ENCODE data around the gene MFF.
"Not testable (repeated sequence)": the region's sequence is repeated elsewhere in the genome, so short reads cannot be mapped to it uniquely, and the experiment has no call there.

MFF gene

DNA sequence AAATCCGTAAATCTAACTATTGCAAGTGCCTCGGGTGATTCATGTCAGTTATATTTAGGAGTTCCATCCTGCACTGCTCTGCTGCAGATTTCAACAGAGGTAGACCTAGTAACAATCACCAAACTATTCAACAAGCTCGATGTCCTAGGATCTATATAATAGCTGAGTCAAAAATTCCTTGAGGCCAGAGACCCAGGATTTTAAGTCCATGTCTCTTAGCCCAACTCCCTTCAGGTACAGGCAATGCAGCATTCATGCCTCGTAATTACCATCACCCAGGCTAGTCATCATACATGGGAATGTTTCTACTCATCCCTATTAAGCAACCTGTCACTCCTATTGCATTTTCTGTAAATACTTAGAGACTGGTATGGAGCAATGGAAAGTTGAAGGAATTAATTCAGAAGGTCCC, 53.3 kb downstream of the MFF start:
- DNase-seq: no peak

DNA sequence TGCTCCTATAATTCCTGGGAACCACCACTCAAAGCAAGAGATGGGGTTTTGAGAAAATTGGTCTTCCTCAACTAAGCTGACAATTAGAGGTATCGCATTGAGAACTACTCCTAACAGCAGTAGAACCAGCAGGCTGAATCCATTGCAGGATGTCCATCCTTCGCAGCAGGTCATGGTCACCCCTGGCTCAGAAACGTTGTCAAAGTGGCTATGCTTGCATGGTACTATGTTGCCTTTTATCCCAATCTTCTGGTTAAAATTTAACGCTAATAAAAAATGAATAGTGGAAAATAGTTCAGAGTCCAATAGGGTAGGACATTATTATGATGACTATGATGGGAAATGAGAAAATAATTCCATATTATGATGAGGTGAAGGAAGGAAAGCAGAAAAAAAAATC, 54.0 kb downstream of the MFF start, which contains the start of gene TM4SF20:
TM4SF20 (minus strand) TSS at position 212 of the 400 bp plus-strand sequence; CDS start at position 174, 38 bp downstream.
- no peak for DNase-seq

DNA sequence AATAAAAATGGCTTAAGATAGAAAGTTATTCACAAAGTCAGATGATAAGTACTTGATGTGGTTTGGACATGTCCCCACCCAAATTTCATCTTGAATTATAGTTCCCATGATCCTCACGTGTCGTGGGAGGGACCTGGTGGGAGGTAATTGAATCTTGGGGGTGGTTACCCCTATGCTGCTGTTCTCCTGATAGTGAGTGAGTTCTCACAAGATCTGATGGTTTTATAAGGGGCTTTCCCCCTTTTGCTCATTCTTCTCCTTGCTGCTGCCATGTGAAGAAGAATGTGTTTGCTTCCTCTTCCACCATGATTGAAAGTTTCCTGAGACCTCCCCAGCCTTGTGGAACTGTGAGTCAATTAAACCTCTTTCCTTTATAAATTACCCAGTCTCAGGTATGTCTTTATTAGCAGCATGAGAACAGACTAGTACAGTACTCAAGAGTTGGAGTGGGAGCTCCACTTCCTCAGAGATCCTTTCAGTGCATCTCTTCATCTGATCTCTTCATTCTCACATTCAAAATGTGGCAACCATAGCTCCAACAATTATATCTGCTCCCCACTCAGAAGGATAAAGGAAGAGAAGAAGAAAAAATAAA, 57.3 kb downstream of the MFF start:
- not testable (repeated sequence) for DNase-seq

DNA sequence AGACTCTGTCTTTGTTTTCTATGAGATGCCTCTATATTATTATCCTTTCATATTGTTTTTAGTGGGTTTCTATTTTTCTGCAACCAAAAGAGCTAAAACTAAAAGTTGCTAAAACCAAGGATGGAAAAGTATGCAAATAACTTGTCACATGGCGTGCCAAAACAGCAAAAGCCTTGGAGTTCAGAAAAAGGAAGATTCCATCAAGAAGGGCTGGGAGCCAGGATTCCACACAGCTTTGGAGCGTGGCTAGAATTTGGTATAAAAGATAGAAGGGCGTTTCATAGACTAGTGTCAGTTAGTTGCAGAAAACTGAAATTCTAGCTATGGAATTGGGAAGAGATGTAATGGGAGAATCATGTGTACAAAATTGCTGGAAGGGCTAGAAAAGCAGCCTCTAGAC, 58.6 kb downstream of the MFF start:
- no peak for DNase-seq

DNA sequence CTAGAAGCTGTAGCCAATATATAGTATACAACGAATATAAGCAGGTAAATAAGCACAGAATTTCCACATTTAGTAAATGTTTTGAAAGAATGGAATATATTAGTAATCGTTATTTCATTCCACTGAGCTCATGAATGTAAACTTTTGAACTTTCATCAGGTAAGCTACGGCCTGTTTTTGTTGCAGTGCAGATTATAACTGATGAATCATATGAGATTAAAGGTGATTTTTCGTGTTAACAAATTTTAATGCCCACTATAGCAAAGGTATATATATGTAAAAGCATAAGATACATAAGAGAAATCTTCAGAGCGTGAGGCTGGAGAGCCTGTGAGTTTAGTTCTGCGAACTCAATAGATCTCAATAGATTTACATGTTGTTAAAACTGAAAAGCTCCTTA, 61.6 kb downstream of the MFF start:
- DNase-seq: no peak

DNA sequence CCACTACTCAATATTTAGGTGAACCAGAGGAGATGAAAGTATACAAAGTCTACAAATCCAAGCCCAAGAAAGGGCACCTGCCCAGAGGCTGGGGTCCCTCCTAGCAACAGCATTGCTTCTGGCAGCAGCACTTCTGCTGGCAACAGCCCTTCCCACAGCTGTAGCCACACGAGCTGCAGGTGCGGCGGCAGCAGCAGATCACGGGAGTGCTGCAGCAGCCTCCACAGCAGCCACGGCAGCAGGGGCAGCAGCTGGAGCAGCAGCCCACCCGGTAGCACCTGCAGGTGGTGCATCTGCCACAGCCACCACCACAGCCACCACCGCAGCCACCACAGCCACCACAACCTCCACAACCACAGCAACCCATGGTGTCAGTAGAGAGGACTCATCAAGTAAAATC, 62.5 kb downstream of the MFF start, which contains the start of gene SCYGR1:
SCYGR1 (minus strand) TSS at position 367 of the 400 bp plus-strand sequence; CDS start at position 367, 0 bp downstream.
- DNase-seq: not testable (repeated sequence)

DNA sequence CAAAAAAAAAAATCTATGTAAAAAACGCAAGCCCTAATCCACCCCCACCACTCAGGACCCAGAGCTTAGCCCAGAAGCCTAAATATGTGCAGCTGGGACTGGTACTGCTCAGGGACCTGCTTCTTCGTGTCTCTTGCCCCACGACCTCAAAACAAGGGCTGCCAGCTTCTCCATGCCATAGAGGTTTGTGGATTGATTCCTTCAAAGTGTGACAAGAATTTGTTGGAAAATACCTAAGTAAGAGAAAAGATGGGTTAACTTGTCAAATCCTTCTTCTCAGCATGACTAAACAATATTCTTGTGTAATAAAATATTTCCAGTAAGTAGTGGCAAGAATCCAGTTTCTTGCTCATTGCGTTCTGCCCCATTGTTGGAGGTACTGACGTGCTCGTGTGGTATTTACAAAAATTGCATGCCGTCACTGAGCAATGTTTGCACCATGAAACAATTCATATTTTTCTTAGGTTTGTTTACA, 63.5 kb downstream of the MFF start:
- no peak for DNase-seq

DNA sequence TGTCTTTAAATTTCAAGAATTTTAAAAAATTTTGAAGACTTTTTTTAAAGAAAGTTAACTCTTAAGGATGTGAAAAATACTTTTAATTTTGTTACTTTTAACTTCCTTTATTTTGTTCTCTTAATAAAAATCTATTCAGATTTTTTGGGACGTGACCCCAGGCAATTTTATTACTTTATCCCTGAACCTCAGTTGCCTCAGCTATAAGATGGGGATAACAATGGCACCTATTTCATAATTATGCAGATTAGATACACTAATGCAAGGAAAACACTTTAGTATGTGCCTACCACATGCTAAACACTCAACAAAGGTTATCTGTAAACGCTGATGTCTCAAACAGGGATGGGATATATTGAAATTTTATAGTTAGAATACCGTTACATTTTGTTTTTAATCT, 64.2 kb downstream of the MFF start:
- no peak for DNase-seq

DNA sequence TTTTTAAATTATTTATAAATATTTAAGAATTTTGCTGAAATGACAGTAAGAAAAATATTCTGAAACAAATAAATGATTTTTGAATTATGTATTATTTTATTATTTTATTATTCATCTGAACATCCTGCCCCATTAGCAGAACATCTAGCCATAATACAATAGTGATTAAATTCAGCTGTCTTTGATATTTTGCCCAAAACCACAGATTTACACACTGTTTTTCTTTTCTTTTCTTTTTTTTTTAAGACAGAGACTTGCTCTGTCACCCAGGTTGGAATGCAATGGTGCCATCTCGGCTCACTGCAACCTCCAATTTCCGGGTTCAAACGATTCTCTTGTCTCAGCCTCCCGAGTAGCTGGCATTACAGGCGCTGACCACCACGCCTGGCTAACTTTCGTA, 64.6 kb downstream of the MFF start:
- no peak for DNase-seq

DNA sequence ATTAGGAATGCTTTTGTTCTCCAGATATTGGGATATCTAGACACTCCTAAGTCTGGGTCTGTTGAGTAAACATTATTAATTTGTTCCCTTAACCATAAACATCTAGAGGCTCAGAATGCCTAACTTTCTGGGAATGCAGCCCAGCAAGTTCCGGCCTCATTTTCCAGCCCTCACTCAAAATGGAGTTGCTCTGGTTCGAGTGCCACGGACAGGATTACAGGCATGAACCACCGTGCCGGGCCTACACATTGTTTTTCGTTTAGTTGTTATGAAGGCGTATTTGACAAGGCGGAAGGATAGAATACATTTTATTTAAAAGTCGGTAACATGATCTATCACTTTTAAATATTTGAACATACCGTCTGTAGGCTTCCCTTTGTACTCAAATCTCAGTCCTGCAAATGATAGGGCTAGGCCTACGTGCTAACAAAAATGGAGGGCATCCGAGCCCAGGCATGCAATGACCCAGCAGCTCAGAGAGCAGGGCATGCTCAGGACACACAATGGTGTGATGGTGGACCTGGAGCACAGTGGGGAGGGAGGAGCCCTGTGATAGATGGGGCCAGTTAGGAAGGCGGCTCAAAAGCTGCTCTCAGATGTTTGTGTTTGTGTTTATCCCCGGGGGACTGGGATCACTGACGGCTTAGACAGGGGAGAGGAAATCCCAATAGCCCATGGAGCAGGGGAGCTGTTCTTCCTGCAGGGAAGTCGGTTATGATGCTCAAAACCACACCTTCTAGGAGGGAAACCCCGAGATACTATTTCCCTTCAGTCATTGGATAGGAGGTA, 65.6 kb downstream of the MFF start:
- DNase-seq: no peak

DNA sequence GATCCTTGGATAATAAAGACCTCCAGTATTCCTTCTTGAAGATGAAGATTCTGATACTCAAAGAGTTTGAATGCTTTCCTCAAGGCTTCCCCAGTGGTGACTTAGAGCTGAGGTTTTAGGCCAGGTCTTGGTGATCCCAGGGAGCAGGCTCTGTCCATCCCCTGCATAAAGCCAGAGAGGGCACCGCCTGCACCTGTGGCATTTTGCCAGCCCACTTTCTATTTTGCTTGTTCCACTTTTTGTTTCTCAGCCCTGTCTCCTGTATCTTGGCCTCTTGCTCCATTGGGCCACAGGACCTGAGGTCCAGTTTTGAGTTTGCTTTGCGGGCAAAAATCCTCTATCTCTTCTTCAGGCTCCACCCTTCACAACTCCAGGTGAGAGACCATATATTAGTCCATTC, 69.3 kb downstream of the MFF start:
- no peak for DNase-seq

DNA sequence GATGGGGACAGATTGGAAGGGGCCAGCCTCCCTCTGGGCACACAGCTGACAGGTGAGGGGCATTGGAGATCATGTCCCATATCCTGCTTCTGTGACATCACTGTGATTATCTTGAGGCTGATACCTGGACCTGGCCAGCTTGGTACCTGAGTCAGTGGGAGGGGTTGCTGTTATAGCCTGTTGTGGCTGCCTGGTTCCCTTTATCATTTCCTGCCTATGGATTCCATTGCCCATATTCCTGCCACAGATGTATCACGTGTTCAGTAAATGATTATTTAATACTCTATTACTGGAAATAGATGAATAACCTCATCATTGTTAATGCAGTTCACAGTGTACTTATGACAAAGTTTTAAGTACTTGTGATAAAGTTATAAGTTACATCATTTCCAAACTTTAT, 70.5 kb downstream of the MFF start:
- DNase-seq: no peak

DNA sequence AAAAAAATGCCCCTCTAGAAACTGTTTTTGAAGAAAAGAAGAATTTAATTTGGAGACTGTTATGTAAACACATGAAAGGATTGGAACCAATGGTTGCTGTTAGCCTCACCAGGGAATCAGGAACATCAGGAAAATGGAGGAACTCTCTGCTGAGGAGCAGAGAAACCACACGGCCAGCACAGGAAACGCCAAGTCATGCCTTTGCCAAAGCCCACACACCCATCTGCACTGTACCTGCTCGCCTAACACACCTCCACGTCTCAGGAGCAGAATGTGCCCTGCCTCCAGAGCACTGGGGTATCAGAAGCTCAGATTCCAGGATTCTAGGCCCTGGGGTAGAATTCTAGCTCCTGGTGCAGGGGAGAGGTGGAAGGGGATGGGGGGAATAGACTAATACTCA, 72.5 kb downstream of the MFF start:
- no peak for DNase-seq

DNA sequence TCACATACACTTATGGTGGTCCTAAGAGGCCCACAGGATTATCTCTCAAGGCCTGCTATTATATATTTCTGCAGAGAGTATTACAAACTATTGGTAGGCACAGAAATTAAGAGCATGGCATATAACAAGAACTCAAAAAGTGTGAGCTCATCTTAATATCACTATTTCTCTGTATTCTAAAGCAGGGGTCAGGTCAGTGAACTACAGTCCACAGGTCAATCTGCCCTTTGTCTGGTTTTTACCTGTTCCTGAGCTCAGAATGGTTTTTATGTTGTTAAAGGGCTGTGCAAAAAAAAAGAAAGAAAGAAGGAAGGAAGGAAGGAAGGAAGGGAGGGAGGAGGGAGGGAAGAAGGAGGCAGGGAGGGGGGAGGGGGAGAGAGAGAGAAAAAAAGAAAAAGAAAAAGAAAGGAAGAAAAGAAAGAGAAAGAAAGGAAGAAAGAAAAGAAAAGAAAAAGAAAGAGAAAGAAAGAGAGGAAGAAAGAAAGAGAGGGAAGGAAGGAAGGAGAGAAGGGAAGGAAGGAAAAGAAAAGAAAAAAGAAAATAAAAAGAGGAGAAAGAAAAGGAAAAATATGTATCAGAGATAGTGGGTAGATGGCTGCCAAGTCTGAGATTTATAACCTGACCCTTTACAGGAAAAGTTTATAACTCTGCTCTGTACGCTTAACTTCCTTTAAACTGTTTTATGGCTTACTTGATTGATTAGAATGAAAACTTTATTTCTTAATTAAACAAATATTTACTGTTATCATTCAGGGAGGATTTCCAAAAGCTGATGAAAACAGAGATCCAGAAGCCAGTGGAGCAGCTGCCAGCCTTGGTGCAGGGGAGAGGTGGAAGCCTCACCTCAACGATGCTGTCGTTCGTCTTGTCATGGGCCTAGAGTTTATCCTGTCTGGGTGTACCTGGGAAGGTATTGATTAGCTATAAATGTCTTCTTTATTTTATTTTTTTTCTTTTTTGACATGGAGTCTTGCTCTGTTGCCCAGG, 73.9 kb downstream of the MFF start:
- no peak for DNase-seq

DNA sequence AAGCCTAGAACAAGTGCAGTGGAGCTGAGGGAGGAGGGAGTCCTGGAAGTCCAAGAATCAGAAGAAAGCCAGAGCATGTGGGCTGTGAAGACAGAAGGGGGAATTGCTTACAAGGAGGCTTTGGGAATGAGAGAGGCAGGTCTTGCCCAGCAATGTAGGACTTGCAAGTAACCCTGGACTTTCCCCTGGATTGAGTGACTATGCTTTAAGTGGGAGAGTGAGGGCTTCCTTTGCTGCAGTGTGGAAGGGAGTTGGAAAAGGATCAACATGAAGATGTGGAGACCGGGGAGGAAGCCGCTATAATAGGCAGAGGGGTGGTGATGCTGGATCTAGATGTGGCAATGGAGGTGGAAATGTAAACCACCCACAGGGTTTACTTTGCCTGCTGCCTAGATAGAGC, 76.5 kb downstream of the MFF start:
- DNase-seq: no peak

DNA sequence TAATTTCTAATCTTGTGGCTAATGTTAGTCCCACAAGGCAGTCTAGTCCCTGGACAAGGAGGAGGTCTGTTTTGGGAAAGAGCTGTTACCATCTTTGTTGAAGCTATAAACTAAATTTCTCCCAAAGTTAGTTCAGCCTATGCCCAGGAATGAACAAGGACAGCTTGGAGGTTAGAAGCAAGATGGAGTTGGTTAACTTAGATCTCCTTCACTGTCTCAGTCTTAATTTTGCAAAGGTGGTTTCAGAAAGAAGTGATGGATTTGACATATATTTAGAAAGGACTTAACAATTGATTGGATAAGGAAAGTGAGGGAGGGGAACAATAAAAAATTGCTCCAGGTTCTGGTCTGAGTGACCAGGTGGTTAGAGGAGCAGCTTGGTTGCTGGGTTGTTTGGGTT, 77.3 kb downstream of the MFF start:
- no peak for DNase-seq

DNA sequence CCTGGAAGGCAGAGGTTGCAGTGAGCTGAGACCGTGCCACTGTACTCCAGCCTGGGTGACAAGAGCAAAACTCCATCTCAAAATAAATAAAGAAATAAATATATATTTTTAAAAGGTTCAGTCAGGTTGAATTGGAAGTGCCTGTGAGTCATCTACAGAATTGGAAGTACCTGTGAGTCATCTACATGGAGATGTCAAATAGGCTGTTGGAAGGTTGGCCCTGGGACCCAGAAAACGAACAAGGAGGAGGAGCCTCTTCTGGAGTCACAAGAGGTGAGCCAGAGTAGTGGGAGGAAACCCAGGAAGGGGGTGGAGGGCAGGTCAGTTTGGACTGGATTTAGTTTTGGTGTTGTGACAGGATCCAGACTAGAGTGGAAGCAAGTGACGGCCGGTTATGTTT, 77.9 kb downstream of the MFF start:
- no peak for DNase-seq

DNA sequence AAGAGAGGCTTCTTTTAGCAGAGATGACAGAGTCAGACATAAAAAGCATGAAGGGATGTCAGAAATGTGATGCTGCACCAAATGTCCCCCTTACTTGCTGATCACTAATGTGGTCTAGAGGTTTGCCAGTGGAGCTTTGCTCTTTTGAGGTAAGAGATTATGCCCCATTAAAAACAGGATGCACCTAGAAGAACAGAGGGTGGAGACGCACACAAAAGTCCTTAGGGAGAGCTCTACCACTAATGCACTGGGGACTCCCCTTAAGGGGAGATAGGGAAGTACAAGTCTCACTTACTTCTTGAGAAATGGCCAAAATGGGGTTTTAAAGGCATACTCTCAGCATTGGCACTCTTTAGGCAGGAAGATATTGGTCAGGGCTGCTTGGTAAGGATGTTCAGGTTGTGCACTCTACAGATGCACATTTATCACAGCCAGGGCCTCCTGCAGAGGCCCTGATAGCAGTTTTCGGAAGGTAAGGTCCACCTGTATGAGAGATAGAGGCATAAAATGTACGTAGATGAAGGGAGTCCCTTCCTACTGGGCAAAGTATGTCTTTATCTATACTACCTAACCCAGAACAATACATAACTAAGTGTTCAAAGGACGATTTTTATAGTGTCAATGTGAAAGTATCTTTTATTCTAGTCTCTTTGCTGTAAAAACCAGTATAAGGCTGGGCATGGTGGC, 79.7 kb downstream of the MFF start:
- no peak for DNase-seq

DNA sequence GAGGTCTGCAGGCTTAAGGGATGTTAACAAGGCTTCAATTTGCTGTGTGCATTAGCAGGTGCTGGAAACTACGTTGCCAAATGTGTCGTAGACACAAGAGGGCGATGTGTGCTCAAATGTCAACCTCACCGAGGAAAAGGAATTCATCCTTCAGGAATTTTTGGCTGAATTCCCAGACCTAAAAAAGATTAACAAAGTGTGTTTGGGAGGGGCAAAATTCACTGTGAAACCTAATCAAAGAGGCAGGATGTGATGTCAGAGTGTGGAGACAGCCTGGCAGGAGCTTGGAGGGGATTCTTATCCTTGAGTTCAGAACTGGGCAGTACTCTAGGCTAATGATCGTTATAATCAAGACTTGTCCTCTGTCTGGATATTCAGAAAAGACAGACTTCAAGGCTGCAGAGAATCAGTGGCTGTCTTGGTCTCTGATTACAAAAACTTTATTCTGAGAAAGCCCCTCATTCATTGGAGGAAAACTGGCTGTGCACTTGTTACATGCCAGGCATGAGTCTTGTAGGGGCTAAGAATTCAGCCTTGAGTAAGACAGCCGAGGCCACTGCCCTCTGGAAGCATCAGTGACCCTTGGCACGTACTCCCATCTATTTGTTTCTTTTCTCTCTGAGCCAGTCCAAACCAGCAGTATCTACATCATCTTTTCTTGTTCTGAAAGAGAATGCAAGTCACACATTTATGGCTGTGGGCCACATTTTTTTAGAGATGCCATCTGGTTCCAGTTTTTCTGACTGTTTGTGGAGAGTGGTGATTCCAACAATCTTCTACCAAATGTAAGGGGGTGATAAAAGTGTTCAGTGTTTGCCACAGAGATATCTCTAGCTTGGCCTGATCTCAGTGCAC, 81.4 kb downstream of the MFF start:
- DNase-seq: peak in 1 of 5 experiments; percentile 12

All from T-helper 2 cell (primary cell).